Measurements from ENCODE around the gene SLC17A9.

The SLC17A9 gene

DNA sequence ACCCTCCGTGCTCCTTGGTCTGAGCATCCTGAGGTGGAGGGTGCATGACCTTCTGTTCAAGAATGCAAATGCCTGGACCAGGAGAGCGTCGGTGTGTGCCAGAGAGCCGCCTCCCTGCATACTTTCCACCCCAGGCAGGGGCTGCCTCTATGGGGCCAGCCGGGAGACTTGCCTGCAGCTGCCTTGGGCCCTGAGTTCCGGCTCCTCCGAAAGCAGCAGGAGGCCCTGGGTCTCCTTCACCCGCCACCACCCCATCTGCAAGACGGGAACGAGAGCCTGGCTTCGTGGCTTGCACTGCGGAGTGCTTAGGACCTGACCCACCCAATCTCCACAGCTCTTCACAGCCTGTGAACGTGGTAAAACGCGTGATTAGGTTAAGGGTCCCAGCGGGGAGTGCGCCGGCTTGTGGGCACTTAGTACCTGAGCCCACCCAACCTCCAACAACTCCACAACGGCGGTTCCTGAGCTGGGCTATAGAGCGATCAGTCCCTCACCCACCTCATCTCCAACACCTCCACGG is 37.9 kb downstream of the SLC17A9 start:
- no peaks in the 10 kb centered on the region for H3K9me3 ChIP-seq (ENCODE audit: control insufficient read depth, low read length)
- no peak overlapping the region for H3K9ac ChIP-seq (ENCODE audit: low read length)
- H3K27me3 ChIP-seq (ENCODE audit: control insufficient read depth, insufficient read depth, low read length) = peaks cover 38% of the 10 kb centered on the region
- H3K4me1 ChIP-seq (ENCODE audit: control insufficient read depth, insufficient read depth, low read length) = no peaks in the 10 kb centered on the region
- H3K4me3 ChIP-seq (ENCODE audit: low read length) = no peak overlapping the region
- H3K36me3 ChIP-seq (ENCODE audit: control insufficient read depth, insufficient read depth, low read length) = no peaks in the 10 kb centered on the region

DNA sequence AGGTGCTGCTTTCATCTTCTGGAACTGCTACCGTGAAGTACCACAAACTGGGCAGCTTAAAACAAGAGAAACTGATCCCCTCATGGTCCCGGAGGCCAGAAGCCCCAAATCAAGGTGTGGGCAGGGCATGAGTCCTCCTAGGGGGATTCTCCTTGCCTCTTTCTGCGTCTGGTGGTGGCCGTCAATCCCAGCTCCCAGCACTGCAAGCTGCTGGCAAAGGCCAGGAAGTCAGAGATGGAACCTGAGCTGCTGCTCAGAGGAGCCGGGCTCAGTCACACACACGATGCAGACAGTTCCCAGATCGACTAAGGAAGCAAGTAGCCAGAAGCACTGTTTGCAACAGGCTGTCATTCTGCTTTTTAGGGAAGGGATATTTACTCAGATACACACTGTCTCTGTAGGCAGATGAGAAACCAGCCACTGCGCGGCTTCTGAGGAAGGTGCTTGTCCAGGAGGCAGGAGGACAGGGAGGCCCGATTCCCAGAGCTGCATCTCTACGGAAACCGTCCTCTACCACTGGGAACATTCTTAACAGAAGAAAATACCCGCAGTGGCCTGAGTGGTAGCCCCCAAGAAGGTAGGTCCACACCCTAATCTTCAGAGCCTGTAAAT is 38.8 kb downstream of the SLC17A9 start:
- Histone ChIP-seq H3K27me3 (ENCODE audit: control insufficient read depth, insufficient read depth, low read length) (peaks cover 36% of the 10 kb centered on the region), H3K9me3 (ENCODE audit: control insufficient read depth, low read length) (no peaks in the 10 kb centered on the region), H3K4me3 (ENCODE audit: low read length) (no peak overlapping the region), H3K4me1 (ENCODE audit: control insufficient read depth, insufficient read depth, low read length) (no peaks in the 10 kb centered on the region), H3K9ac (ENCODE audit: low read length) (no peak overlapping the region), H3K36me3 (ENCODE audit: control insufficient read depth, insufficient read depth, low read length) (no peaks in the 10 kb centered on the region)

DNA sequence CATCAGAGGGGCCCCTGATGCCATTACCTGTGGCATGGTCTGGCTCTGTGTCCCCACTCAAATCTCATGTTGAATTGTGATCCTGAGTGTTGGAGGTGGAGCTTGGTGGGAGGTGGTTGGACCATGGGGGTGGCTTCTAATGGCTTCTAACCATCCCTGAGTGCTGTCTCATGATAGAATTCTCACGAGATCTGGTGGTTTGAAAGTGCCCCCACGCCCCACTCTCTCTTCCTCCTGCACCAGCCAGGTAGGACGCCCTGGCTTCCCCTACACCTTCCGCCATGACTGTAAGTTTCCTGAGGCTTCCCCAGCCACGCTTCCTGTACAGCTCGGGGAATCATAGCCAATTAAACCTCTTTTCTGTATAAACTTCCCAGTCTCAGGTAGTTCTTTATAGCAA is 39.4 kb downstream of the SLC17A9 start:
- H3K9ac ChIP-seq (ENCODE audit: low read length) = no peak overlapping the region
- peaks cover 39% of the 10 kb centered on the region for H3K27me3 ChIP-seq (ENCODE audit: control insufficient read depth, insufficient read depth, low read length)
- no peaks in the 10 kb centered on the region for H3K36me3 ChIP-seq (ENCODE audit: control insufficient read depth, insufficient read depth, low read length)

DNA sequence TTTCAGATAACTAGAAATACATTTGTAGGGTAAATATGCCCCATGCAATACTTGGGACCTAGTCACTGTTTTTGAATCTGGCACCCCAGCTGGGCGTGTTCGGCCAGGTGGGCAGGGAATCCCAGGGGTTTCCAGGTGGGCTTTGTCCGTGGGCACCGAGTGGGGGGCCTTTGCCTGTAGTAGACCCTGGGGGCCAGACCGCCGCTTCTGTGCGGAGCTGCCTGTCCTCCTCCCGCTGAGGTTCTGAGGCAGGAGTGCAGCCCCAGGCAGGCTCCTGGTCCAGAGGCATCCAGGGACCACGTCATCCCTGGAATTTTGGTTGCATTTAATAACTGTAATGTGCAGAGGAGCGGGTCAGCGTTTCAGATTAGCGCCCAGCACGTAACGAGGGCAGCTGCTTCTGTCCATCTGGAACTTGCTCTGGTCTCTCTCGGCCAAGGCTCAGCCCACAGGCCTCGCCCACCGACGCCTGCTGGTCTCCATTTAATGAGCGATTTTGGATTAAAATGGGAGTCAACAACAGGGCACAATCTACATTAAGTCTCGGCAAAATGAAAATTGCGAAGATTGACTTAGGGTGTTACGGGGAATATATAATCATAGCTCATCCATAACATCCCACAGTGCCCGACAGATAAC is 41.5 kb downstream of the SLC17A9 start:
- H3K27me3 ChIP-seq (ENCODE audit: control insufficient read depth, insufficient read depth, low read length) = peaks cover 52% of the 10 kb centered on the region
- H3K9me3 ChIP-seq (ENCODE audit: control insufficient read depth, low read length) = no peaks in the 10 kb centered on the region
- no peaks in the 10 kb centered on the region for H3K36me3 ChIP-seq (ENCODE audit: control insufficient read depth, insufficient read depth, low read length)
- H3K4me1 ChIP-seq (ENCODE audit: control insufficient read depth, insufficient read depth, low read length) = no peaks in the 10 kb centered on the region
- H3K4me3 ChIP-seq (ENCODE audit: low read length) = no peak overlapping the region
- no peak overlapping the region for H3K9ac ChIP-seq (ENCODE audit: low read length)

More for the DNA sequence above, 39.4 kb downstream of the SLC17A9 start:
- Histone ChIP-seq H3K4me1 (ENCODE audit: control insufficient read depth, insufficient read depth, low read length) (no peaks in the 10 kb centered on the region), H3K9me3 (ENCODE audit: control insufficient read depth, low read length) (no peaks in the 10 kb centered on the region), H3K4me3 (ENCODE audit: low read length) (no peak overlapping the region)

DNA sequence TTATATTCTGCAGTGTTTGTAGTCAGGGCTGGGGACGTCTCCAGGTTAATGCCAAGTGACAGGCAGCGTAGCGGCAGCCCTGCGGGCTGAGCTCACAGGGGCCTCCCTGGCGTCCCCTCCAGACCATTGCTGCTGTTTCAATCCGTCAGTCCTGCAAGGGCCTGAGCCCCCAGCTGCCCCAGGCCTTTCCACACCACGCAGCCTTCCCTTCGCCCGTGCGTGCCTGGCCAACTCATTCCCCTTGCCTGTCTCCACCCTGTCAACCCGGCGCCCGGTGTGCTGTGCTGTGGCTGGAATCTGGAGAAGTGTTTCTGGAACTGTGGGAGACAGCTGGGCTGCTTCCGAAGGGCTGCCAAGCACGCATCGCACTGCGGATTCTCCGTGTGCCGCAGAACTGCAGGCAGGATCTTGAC is 42.4 kb downstream of the SLC17A9 start:
- Histone ChIP-seq H3K36me3 (ENCODE audit: control insufficient read depth, insufficient read depth, low read length) (no peaks in the 10 kb centered on the region), H3K27me3 (ENCODE audit: control insufficient read depth, insufficient read depth, low read length) (peaks cover 50% of the 10 kb centered on the region)

DNA sequence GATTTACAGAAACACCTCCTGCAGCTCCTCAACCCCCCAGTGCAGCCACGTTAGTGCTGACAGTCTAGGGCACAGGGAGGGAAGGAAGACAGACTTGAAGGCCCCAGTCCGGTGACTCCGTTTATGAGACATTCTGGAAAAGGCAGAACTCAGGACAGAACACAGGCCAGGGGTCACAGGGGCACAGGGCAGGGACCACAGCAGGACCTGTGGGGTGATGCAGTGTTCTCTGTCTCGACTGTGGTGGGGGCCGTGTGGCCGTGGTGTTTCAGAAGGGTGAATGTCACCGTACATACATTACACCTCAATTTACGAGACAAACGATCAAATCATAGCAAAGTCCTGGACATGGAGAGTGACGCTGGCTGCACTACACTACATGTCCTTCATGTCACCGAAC is 43.0 kb downstream of the SLC17A9 start:
- no peak overlapping the region for H3K4me3 ChIP-seq (ENCODE audit: low read length)
- H3K9me3 ChIP-seq (ENCODE audit: control insufficient read depth, low read length) = no peaks in the 10 kb centered on the region
- no peak overlapping the region for H3K9ac ChIP-seq (ENCODE audit: low read length)
- H3K27me3 ChIP-seq (ENCODE audit: control insufficient read depth, insufficient read depth, low read length) = peaks cover 52% of the 10 kb centered on the region
- no peaks in the 10 kb centered on the region for H3K36me3 ChIP-seq (ENCODE audit: control insufficient read depth, insufficient read depth, low read length)
- H3K4me1 ChIP-seq (ENCODE audit: control insufficient read depth, insufficient read depth, low read length) = no peaks in the 10 kb centered on the region

More for the DNA sequence above, 42.4 kb downstream of the SLC17A9 start:
- Histone ChIP-seq H3K4me1 (ENCODE audit: control insufficient read depth, insufficient read depth, low read length) (no peaks in the 10 kb centered on the region), H3K9ac (ENCODE audit: low read length) (no peak overlapping the region), H3K4me3 (ENCODE audit: low read length) (no peak overlapping the region), H3K9me3 (ENCODE audit: control insufficient read depth, low read length) (no peaks in the 10 kb centered on the region)

DNA sequence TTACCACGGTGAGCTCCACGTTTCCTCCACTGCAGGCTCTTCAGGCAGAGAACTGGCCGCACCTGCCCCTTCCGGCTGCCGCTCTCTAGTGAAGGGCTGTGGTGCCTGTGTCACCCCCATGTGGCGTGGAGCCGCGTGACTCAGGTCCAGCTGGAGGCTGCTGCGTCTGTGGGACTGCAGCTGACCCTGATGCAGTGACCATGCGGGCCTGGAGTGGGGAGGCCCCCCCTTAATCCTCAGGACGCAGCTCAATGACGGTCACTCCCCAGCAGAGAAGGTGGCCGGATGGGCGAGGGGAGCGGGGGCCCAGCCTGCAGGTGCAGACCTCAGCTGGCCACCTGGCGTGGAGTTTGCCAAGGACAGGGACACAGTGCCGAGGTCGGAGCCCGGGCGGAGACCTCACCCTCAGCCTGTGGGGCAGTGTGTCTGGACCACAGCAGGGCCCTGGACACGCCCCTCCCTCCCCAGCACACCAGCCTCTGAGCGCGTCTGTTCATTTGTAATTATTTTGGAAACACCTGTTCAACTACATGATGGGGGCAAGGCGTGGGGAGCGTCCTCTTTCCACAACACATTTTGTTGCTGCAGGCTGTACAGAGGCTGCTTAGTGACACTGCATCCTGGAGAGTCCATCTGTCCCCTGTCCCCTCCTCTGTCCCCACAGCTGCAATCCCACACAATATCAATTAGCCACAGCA is 43.5 kb downstream of the SLC17A9 start:
- H3K4me3 ChIP-seq (ENCODE audit: low read length) = no peak overlapping the region
- H3K9me3 ChIP-seq (ENCODE audit: control insufficient read depth, low read length) = no peaks in the 10 kb centered on the region
- no peaks in the 10 kb centered on the region for H3K4me1 ChIP-seq (ENCODE audit: control insufficient read depth, insufficient read depth, low read length)
- H3K9ac ChIP-seq (ENCODE audit: low read length) = no peak overlapping the region
- H3K36me3 ChIP-seq (ENCODE audit: control insufficient read depth, insufficient read depth, low read length) = no peaks in the 10 kb centered on the region
- peaks cover 54% of the 10 kb centered on the region for H3K27me3 ChIP-seq (ENCODE audit: control insufficient read depth, insufficient read depth, low read length)

DNA sequence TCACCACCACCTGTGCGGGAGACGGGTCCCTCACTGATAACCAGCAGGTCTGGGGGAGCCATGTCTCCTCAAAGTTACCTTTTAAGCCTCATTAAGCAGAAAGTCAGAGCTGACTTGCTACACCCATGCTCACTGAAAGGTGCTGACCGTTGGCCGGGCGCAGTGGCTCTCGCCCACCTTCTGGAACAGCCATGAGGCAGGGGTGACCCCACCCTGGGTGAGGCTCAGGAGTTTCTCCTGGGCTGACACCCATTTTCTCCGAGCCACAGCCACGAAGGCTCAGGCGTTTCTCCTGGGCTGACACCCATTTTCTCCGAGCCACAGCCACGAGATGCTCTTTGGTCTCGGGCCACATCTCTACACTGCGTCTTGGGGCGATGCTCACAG is 44.1 kb downstream of the SLC17A9 start:
- no peak overlapping the region for H3K9ac ChIP-seq (ENCODE audit: low read length)
- H3K4me1 ChIP-seq (ENCODE audit: control insufficient read depth, insufficient read depth, low read length) = no peaks in the 10 kb centered on the region
- H3K36me3 ChIP-seq (ENCODE audit: control insufficient read depth, insufficient read depth, low read length) = no peaks in the 10 kb centered on the region
- H3K27me3 ChIP-seq (ENCODE audit: control insufficient read depth, insufficient read depth, low read length) = peaks cover 51% of the 10 kb centered on the region
- H3K9me3 ChIP-seq (ENCODE audit: control insufficient read depth, low read length) = no peaks in the 10 kb centered on the region
- no peak overlapping the region for H3K4me3 ChIP-seq (ENCODE audit: low read length)

DNA sequence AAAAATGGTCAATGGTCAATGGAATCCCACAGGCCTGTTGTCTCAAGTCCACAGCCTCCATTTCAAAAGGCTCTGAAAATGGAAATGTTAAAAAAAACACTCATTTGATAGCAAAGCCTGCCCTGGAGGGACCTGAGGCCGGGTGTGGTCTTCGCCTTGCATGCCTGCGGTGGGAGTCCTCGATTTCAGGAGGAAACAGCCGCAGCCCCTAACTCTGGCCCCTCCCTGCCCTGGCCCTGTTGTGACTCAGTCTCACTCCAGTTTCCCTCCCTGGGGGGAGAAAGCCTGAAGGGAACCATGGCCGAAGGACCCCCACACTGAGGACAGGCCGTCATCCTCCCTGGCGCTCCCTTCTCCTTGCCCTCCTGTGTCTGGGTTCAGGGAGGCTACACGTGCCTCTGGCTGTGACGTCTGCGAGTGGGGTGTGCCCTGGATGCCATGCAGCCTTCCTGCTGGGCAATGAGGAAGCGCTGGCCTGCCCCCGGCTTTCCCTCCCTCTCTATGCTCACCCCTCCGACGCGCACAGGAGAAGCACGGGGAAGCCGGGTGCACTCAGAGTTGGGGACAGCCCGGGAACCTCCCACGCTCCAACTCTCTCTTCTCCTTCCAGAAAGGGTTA is 45.0 kb downstream of the SLC17A9 start:
- Histone ChIP-seq H3K27me3 (ENCODE audit: control insufficient read depth, insufficient read depth, low read length) (peaks cover 51% of the 10 kb centered on the region), H3K4me3 (ENCODE audit: low read length) (no peak overlapping the region), H3K36me3 (ENCODE audit: control insufficient read depth, insufficient read depth, low read length) (no peaks in the 10 kb centered on the region), H3K9me3 (ENCODE audit: control insufficient read depth, low read length) (no peaks in the 10 kb centered on the region), H3K9ac (ENCODE audit: low read length) (no peak overlapping the region), H3K4me1 (ENCODE audit: control insufficient read depth, insufficient read depth, low read length) (no peaks in the 10 kb centered on the region)

DNA sequence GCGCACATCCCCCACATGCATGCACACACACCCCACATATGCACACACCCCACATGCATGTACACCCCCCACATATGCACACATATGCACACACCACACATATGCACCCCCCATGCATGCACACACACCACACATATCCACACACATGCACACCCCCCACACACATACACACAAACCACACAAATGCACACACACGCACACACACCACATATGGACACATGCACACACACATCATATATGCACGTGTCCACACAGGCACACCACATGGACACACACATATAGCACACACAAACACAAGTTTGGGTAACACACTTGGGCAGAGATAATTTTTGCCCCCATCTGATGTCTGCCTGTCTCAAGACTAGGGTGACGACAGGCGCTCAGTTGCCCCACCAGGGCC is 45.9 kb downstream of the SLC17A9 start:
- peaks cover 58% of the 10 kb centered on the region for H3K27me3 ChIP-seq (ENCODE audit: control insufficient read depth, insufficient read depth, low read length)
- H3K4me1 ChIP-seq (ENCODE audit: control insufficient read depth, insufficient read depth, low read length) = no peaks in the 10 kb centered on the region
- no peak overlapping the region for H3K4me3 ChIP-seq (ENCODE audit: low read length)
- no peak overlapping the region for H3K9ac ChIP-seq (ENCODE audit: low read length)
- no peaks in the 10 kb centered on the region for H3K9me3 ChIP-seq (ENCODE audit: control insufficient read depth, low read length)
- H3K36me3 ChIP-seq (ENCODE audit: control insufficient read depth, insufficient read depth, low read length) = no peaks in the 10 kb centered on the region

DNA sequence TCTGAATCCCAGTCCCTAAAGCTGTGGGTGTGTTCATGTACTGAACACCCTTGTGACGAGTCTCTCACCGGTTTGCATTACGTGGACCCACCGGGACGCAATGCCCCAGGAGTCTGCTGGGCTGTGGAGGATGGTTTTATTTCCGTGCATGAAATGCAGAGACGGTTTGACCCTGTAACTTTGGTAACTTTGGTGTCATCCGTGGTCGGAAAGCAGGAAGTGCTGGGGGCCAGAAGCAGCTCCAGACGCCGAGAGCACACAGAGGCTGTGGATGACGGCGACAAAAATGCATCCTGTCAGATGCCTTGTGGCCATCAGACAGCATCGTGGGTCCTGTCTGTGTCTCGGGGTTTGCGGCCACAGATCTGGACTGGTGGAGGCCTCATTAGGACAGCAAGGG is 47.1 kb downstream of the SLC17A9 start:
- no peak overlapping the region for H3K4me3 ChIP-seq (ENCODE audit: low read length)

DNA sequence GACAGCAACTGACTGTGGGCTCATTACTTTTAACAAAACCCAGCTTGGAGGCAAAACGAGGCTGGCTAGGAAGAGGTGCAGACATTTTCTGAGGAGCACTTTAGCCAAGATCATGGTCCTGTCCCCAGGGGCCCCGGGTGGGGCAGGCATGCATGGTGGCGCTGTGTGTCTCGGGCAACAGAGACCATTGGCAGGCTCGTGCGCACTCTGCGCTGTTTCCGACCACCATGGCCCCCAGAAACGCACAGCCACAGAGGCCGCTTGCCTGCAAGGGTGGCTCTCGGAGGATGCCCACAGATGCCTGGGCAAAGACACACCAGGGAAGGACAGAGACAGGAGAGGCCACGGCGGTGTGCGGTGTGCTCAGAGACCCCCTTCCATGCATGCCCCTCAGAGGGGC is 47.5 kb downstream of the SLC17A9 start:
- Histone ChIP-seq H3K36me3 (ENCODE audit: control insufficient read depth, insufficient read depth, low read length) (no peaks in the 10 kb centered on the region), H3K27me3 (ENCODE audit: control insufficient read depth, insufficient read depth, low read length) (peaks cover 72% of the 10 kb centered on the region), H3K4me1 (ENCODE audit: control insufficient read depth, insufficient read depth, low read length) (no peaks in the 10 kb centered on the region), H3K4me3 (ENCODE audit: low read length) (no peak overlapping the region), H3K9me3 (ENCODE audit: control insufficient read depth, low read length) (no peaks in the 10 kb centered on the region), H3K9ac (ENCODE audit: low read length) (no peak overlapping the region)

More for the DNA sequence above, 47.1 kb downstream of the SLC17A9 start:
- Histone ChIP-seq H3K9ac (ENCODE audit: low read length) (no peak overlapping the region), H3K27me3 (ENCODE audit: control insufficient read depth, insufficient read depth, low read length) (peaks cover 68% of the 10 kb centered on the region), H3K9me3 (ENCODE audit: control insufficient read depth, low read length) (no peaks in the 10 kb centered on the region), H3K36me3 (ENCODE audit: control insufficient read depth, insufficient read depth, low read length) (no peaks in the 10 kb centered on the region), H3K4me1 (ENCODE audit: control insufficient read depth, insufficient read depth, low read length) (no peaks in the 10 kb centered on the region)
